Tibial nerve (tissue), 4 donors: Measurements from ENCODE around the gene BCL3. TPM values are rescaled to one million over a fixed set of nuclear protein-coding genes. Genes with fewer than 3 reads are reported as not detected.

ENCODE experiments used
- DNase-seq, 2 donors: peaks; one replicate each; pipeline ENCODE4 v3.0.0-alpha.2; 2019; ENCODE audit warnings: low spot score in 2 of 2
- H3K27ac ChIP-seq, 4 donors: fragments of 200-600 bp; sonication (generic) in 3 of 4; one replicate each; pipeline ENCODE4 v1.5.1; 2017 to 2019; ENCODE audit warnings: mild to moderate bottlenecking in 1 of 4
- H3K27me3 ChIP-seq, 2 donors: fragments of 200-600 bp; sonication (generic) in 1 of 2; one replicate each; pipeline versions ENCODE4 v1.5.1 to v1.6.0; 2017 to 2019
- H3K36me3 ChIP-seq, 3 donors: fragments of 200-600 bp; sonication (generic); one replicate each; pipeline ENCODE4 v1.5.1; 2018 to 2019
- H3K4me1 ChIP-seq, 4 donors: fragments of 200-600 bp; sonication (generic) in 3 of 4; one replicate each; pipeline ENCODE4 v1.5.1; 2017 to 2019
- H3K4me3 ChIP-seq, 4 donors: fragments of 200-600 bp; sonication (generic) in 3 of 4; one replicate each; pipeline ENCODE4 v1.5.1; 2017 to 2019; ENCODE audit warnings: mild to moderate bottlenecking in 1 of 4, moderate library complexity in 1 of 4
- H3K9me3 ChIP-seq, 4 donors: fragments of 200-600 bp; sonication (generic) in 3 of 4; one replicate each; pipeline ENCODE4 v1.5.1; 2017 to 2019
- CTCF ChIP-seq, 5 experiments: fragments of 200-600 bp in 3 of 5; fragments of 450-650 bp in 2 of 5; sonication (generic) in 3 of 5; IDR thresholded peaks; one replicate each; pipeline ENCODE4 v1.5.1; 2016 to 2019; ENCODE audit warnings: antibody characterized with exemption in 5 of 5, mild to moderate bottlenecking in 3 of 5, moderate library complexity in 2 of 5
- EP300 ChIP-seq, 2 donors: sonication (generic); formaldehyde crosslinking; IDR thresholded peaks; one replicate each; pipeline ENCODE4 v1.6.1; 2017; ENCODE audit warnings: antibody characterized with exemption in 2 of 2, mild to moderate bottlenecking in 1 of 2
- POLR2A ChIP-seq, 2 donors: fragments of 450-650 bp; IDR thresholded peaks; one replicate each; pipeline ENCODE4 v1.6.1; 2017; ENCODE audit warnings: antibody characterized with exemption in 2 of 2, mild to moderate bottlenecking in 2 of 2, moderate library complexity in 2 of 2
- WGBS, 2 donors: methylation state at CpG; one replicate each; pipeline ENCODE4 v1.1.5; 2018; 5-methylcytosine and 5-hydroxymethylcytosine counted together
- total RNA-seq, 4 donors: library from RNA; depleted of rRNA; stranded (reverse); fragments of >200 nt; gene quantifications; one replicate each; pipeline ENCODE4 v1.1.0, GENCODE V29; 2016

BCL3 gene
- total RNA-seq, 4 donors from 2014 or later = 10.3 to 37.8 (median 18.0) TPM

DNA sequence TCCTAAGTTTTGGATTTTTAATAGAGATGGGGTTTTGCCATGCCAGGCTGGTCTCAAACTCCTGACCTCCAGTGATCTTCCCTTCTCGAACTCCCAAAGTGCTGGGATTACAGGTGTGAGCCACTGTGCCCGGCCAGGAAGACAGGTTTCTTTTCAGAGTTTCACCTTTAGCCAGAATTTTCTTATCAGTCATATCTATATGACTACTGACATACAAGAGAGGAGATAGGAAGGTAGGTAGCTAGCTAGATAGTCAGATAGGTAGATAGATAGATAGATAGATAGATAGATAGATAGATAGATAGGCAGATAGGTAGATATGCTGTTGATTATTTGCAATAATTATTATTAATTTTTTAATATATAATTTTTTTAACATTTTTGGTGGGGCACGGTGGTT lies 36.8 kb downstream of the BCL3 start:
- H3K27ac ChIP-seq = no peak overlapping the region
- H3K4me1 ChIP-seq = peaks cover 0 to 6% (median 2%) of the 10 kb centered on the region in 4 donors
- H3K27me3 ChIP-seq = no peaks in the 10 kb centered on the region
- no peak for DNase-seq
- no peak for TF ChIP-seq CTCF (IDR thresholded peaks at IDR 0.05)
- no peak for TF ChIP-seq POLR2A (IDR thresholded peaks at IDR 0.05)
- no peak for TF ChIP-seq EP300 (IDR thresholded peaks at IDR 0.05)
- H3K9me3 ChIP-seq = no peaks in the 10 kb centered on the region
- 80 to 84% methylated on average over 3 of the region's 3 CpGs for WGBS, 2 donors
- H3K4me3 ChIP-seq = no peak overlapping the region
- no peaks in the 10 kb centered on the region for H3K36me3 ChIP-seq

DNA sequence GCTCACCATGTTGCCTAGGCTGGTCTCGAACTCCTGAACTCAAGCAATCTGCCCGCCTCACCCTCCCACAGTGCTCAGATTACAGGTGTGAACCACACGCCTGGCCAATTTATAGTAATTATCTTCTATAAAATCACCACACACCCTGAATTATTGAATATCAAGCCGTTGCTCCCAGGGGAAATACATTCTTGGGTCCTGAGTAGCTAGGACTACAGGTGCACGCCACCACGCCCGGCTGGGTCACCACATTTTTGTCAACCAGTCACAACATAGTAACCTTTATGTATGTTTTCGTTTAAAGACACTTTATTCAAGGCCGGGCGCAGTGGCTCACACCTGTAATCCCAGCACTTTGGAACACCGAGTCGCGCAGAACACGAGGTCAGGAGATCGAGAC lies 37.5 kb downstream of the BCL3 start:
- Histone ChIP-seq H3K4me3 (no peak overlapping the region), H3K4me1 (peaks cover 0 to 6% (median 2%) of the 10 kb centered on the region in 4 donors), H3K27me3 (no peaks in the 10 kb centered on the region), H3K27ac (no peak overlapping the region), H3K36me3 (no peaks in the 10 kb centered on the region), H3K9me3 (no peaks in the 10 kb centered on the region)
- no peak for TF ChIP-seq EP300 (IDR thresholded peaks at IDR 0.05)
- no peak for TF ChIP-seq POLR2A (IDR thresholded peaks at IDR 0.05)
- no peak for TF ChIP-seq CTCF (IDR thresholded peaks at IDR 0.05)
- DNase-seq = no peak
- WGBS, 2 donors = 94 to 96% methylated on average over 15 of the region's 15 CpGs

GRCh38 chr19:44788971-44789370 lies 40.5 kb downstream of the BCL3 start:
- Histone ChIP-seq H3K9me3 (no peaks in the 10 kb centered on the region), H3K4me1 (peaks cover 0 to 6% (median 2%) of the 10 kb centered on the region in 4 donors), H3K27ac (no peak overlapping the region), H3K4me3 (no peak overlapping the region), H3K27me3 (no peaks in the 10 kb centered on the region), H3K36me3 (no peaks in the 10 kb centered on the region)
- 88 to 96% methylated on average over 4 to 6 of the region's 6 CpGs for WGBS, 2 donors
- no peak for DNase-seq
- TF ChIP-seq POLR2A (IDR thresholded peaks at IDR 0.05) = no peak
- no peak for TF ChIP-seq EP300 (IDR thresholded peaks at IDR 0.05)
- no peak for TF ChIP-seq CTCF (IDR thresholded peaks at IDR 0.05)

- 69 to 74% methylated on average over 13 of the region's 13 CpGs for WGBS, 2 donors
- H3K4me1 ChIP-seq = no peaks in the 10 kb centered on the region
- no peak overlapping the region for H3K27ac ChIP-seq
- TF ChIP-seq CTCF (IDR thresholded peaks at IDR 0.05) (no peak), POLR2A (IDR thresholded peaks at IDR 0.05) (no peak), EP300 (IDR thresholded peaks at IDR 0.05) (no peak)
- no peak for DNase-seq
- no peak overlapping the region for H3K4me3 ChIP-seq
- H3K36me3 ChIP-seq = no peaks in the 10 kb centered on the region
- H3K27me3 ChIP-seq = no peaks in the 10 kb centered on the region
- no peaks in the 10 kb centered on the region for H3K9me3 ChIP-seq
Measured at GRCh38 chr19:44789943-44790483, 41.5 kb downstream of the BCL3 start.

- TF ChIP-seq POLR2A (IDR thresholded peaks at IDR 0.05) = no peak
- TF ChIP-seq CTCF (IDR thresholded peaks at IDR 0.05) = no peak
- Histone ChIP-seq H3K36me3 (no peaks in the 10 kb centered on the region), H3K27me3 (no peaks in the 10 kb centered on the region), H3K27ac (no peak overlapping the region), H3K4me3 (no peak overlapping the region), H3K4me1 (peaks cover 0 to 12% (median 0%) of the 10 kb centered on the region in 4 donors), H3K9me3 (no peaks in the 10 kb centered on the region)
- no peak for DNase-seq
- 92% methylated on average over 9 of the region's 9 CpGs for WGBS, 2 donors
Measured at GRCh38 chr19:44792281-44792680, 43.8 kb downstream of the BCL3 start.
